Stimulated activated CD8-positive, alpha-beta memory T cell treated with anti-CD3 and anti-CD28 coated beads, Interleukin-15, amount 100 ng/mL, for 4 hours (primary cell): ENCODE results near the gene ITGB3.
A peak's percentile ranks its signal among the peaks of the same experiment; 100 is the strongest.

Experiments used
- DNase-seq, 2 donors: peaks; one replicate each; pipeline ENCODE4 v3.0.0-alpha.2; 2020; ENCODE audit warnings: low read depth in 2 of 2

Gene ITGB3

DNA sequence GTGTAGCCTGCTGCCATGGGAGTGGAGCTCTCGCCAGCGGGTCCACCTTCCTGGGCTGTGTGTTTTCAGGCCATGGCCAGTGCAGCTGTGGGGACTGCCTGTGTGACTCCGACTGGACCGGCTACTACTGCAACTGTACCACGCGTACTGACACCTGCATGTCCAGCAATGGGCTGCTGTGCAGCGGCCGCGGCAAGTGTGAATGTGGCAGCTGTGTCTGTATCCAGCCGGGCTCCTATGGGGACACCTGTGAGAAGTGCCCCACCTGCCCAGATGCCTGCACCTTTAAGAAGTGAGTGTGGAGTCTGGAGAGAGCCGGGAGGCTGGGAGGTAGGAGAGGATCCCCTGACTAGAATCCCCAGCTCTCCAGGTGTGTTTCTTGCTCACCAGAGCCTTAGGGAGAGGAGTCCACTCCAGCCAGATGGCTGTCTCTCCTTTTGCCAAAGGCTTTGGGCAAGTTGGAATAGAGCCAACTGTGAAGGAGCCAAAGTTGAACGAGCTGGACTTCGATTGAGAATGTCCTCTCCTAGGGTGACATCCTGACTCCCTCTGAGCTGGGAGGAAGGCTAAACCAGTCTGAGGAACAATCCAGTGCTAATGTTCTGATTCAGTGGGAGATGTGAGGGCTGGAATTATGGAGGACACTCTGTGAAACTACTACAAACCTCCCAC, 45.7 kb downstream of the ITGB3 start:
- DNase-seq, result no peak

GRCh38 chr17:47300718-47301117, 47.1 kb downstream of the ITGB3 start:
- no peak for DNase-seq

DNA sequence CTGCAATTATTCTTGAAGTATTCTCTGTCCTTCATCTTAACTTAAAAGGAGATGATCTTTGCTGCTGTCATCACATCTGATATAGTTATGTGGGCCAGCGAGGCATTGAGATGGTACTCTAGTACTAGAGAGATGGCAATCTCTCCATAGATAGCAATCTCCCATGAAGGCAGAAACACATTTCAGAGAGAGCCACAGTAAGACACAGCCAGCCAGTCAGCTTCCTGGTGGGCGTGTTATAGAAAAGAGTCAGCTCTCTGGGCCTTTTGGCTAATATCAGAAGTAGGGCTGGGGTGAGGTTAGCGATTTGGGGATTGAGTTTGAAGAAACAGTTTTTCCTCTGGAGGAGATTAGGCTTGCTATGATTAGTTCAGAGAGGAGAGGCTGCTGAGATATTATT, 47.5 kb downstream of the ITGB3 start:
- no peak for DNase-seq

- no peak for DNase-seq
These were observed 48.2 kb downstream of the ITGB3 start for GRCh38 chr17:47301831-47302230.

GRCh38 chr17:47304186-47304585, 50.6 kb downstream of the ITGB3 start:
- DNase-seq, result no peak

- DNase-seq, result no peak
These were observed 51.8 kb downstream of the ITGB3 start for GRCh38 chr17:47305302-47305923.

DNA sequence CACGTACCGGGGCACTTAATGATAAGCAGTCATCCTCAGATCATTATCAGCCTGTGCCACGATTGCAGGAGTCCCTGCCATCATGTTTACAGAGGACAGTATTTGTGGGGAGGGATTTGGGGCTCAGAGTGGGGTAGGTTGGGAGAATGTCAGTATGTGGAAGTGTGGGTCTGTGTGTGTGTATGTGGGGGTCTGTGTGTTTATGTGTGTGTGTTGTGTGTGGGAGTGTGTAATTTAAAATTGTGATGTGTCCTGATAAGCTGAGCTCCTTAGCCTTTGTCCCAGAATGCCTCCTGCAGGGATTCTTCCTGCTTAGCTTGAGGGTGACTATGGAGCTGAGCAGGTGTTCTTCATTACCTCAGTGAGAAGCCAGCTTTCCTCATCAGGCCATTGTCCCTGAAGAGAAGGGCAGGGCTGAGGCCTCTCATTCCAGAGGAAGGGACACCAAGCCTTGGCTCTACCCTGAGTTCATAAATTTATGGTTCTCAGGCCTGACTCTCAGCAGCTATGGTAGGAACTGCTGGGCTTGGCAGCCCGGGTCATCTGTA, 56.6 kb downstream of the ITGB3 start:
- DNase-seq, result no peak

- DNase-seq, result no peak
These were observed 57.8 kb downstream of the ITGB3 start for GRCh38 chr17:47311420-47311819.

- DNase-seq, result peak in 1 of 2 donors; percentile 11
These were observed 62.0 kb downstream of the ITGB3 start for GRCh38 chr17:47315451-47316266.

- DNase-seq, result no peak
These were observed 62.7 kb downstream of the ITGB3 start for GRCh38 chr17:47316311-47316710.

GRCh38 chr17:47317119-47317518, 63.5 kb downstream of the ITGB3 start:
- DNase-seq, result no peak

- no peak for DNase-seq
These were observed 64.7 kb downstream of the ITGB3 start for GRCh38 chr17:47318197-47318918.

- DNase-seq, result no peak
These were observed 67.4 kb downstream of the ITGB3 start for GRCh38 chr17:47320879-47321502.

GRCh38 chr17:47323382-47324223, 70.0 kb downstream of the ITGB3 start, which contains the start of gene EFCAB13:
Gene EFCAB13 (plus strand): TSS chr17:47323955. CDS start chr17:47328354, 4,399 bp downstream.
- peak; percentile 53 to 61 for DNase-seq

DNA sequence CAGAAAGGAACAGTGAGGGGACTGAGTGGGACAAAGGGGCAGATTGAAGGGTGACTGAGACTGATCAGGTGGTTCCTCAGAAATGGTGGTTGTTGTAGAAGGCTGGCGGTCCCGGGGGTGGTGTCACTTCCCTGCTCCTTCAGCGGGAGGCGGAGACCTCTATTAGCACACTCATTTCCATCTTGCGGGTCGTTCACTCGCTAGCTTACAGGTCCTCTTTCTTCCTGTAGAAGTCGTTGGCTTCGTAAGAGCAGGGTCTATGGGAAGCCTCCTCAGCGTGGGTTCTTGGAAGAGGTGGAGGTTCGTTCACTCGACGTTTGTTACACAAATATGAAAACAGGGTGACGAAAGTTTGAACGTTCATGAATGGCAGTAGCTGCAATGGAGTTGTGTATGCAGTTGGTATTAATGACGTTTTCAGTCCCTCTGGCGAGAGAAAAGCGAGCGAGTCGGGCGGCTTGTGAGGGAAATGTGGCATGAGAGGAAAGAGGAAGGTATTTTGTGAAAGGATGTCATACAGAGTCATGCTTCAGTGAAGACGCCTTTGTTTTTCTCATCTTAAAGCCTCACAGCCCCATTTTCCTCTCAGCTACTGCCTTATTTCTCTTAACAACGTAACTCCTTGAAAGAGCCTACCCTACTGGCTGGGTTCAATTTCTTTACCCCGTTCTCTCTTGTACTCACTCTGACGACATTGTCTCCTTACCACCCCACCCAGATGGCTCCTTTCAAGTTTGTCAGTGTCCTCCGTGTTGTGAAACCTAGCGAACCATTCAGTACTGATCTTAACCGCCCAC, 70.8 kb downstream of the ITGB3 start:
- peak; percentile 7 to 8 for DNase-seq

DNA sequence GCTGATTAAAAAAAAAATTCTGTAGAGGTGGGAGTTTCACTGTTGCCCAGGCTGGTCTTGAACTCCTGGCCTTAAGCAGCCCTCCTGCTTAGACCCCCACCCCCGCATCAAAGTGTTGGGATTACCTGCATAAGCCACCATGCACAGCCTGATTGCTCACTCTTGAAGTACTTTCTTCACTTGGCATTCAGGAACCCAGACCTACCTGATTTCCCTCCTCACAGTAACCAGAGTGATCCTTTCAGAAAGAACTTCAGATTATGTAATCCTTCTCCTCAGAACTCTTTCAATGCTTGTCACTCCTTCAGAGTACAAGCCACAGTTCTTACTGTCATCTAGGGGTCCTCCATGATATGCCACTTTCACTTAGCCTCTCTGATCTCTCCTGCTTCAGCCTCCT, 71.5 kb downstream of the ITGB3 start:
- no peak for DNase-seq

DNA sequence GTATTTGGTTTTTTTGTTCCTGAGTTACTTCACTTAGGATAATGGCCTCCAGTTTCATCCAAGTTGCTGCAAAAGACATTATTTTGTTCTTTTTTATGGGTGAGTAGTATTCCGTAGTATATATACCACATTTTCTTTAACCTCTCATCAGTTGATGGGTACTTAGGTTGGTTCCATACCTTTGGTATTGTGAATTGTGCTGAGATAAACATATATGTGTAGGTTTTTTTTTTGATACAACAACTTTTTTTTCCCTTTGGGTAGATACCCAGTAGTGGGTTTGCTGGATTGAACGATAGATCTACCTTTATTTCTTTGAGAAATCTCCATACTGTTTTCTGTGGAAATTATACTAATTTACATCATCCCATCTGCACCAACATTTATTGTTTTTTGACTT, 76.9 kb downstream of the ITGB3 start:
- DNase-seq, result no peak

DNA sequence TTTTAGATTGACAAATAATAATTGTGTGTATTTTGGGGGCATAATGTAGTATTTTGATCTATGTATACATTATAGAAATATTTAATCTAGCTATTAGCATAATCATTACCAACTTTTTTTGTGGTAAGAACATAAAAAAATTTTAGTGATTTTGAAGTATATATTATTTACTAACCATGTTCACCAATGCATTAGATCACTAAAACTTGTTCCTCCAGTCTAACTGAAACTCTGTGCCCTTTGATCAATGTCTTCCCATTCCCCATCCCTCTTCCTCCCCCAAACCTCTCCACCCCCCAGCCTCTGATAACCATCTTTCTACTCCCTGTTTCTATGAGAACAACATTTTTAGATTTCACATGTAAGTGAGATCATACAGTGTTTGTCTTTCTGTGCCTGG, 78.7 kb downstream of the ITGB3 start:
- no peak for DNase-seq

GRCh38 chr17:47335101-47335936, 81.7 kb downstream of the ITGB3 start:
- DNase-seq, result no peak
